ENCODE measurements around the gene MALSU1. TPM values are rescaled to one million over a fixed set of nuclear protein-coding genes. Genes with fewer than 3 reads are reported as not detected.

Gene MALSU1
- polyA plus RNA-seq, 1 of the 3 experiments (the other 2 are of a cell fraction), result 102 TPM

GRCh38 chr7:23290993-23291392, 8.1 kb upstream of the MALSU1 start:
- Histone ChIP-seq H3K4me3 (ENCODE audit: low read depth in 2 of 2, low read length in 1 of 2) (no peak overlapping the region), H3K36me3 (replicated peaks in 1 of 2; ENCODE audit: control insufficient read depth in 1 of 2, insufficient read depth in 2 of 2, low read length in 1 of 2) (no peaks in the 10 kb centered on the region), H3K79me2 (ENCODE audit: insufficient read depth) (no peaks in the 10 kb centered on the region), H3K9me3 (no peaks in the 10 kb centered on the region), H2AFZ (ENCODE audit: low read depth) (no peak overlapping the region), H3K27ac (ENCODE audit: low read depth in 2 of 2, low read length in 1 of 2) (no peak overlapping the region), H3F3A (replicated peaks; ENCODE audit: insufficient read depth) (peaks cover 4% of the 10 kb centered on the region), H3K4me1 (ENCODE audit: control insufficient read depth in 1 of 2, insufficient read depth in 2 of 2, low read depth in 1 of 2, low read length in 1 of 2) (peaks cover 0 to 10% of the 10 kb centered on the region in 2 experiments; a peak in 1 of 4 replicates), H4K20me1 (ENCODE audit: insufficient read depth) (no peaks in the 10 kb centered on the region), H3K9me2 (no peaks in the 10 kb centered on the region), H3K9ac (no peak overlapping the region), H3K4me2 (no peak overlapping the region), H3K27me3 (ENCODE audit: insufficient read depth) (no peaks in the 10 kb centered on the region)
- DNase-seq, result no peak
- WGBS (ENCODE audit: low lambda C conversion rate), result 94% methylated on average over 9 of the region's 9 CpGs
- ChIA-PET CTCF (interaction anchor here (1.0 to 9.9 kb wide), 2 partner anchors 15 to 18 kb away, joined by 3 to 69 read pairs; no protein-coding TSS in a partner anchor), POLR2A (no interaction called here)
- no peak for TF ChIP-seq TAF1 (IDR thresholded peaks at IDR 0.05; ENCODE audit: borderline replicate concordance, low read depth, low read length)
- no peak for TF ChIP-seq NRF1 (IDR thresholded peaks at IDR 0.05; ENCODE audit: low read depth, low read length)
- no peak for TF ChIP-seq CTCF (IDR thresholded peaks at IDR 0.05)
- TF ChIP-seq YY1 (IDR thresholded peaks at IDR 0.05; ENCODE audit: low read depth), result no peak
- TF ChIP-seq GABPA (IDR thresholded peaks at IDR 0.05; ENCODE audit: low read depth), result no peak
- TF ChIP-seq GATA2 (CRISPR knock-in tag; IDR thresholded peaks at IDR 0.05), result no peak
- no peak for TF ChIP-seq MXI1 (IDR thresholded peaks at IDR 0.05; ENCODE audit: low read depth, low read length)

GRCh38 chr7:23291957-23292560, 7.1 kb upstream of the MALSU1 start:
- Histone ChIP-seq H3K27me3 (ENCODE audit: insufficient read depth) (no peaks in the 10 kb centered on the region), H3K4me3 (ENCODE audit: low read depth in 2 of 2, low read length in 1 of 2) (no peak overlapping the region), H3K4me2 (no peak overlapping the region), H2AFZ (ENCODE audit: low read depth) (peak overlapping the region; percentile 43; the same call in 1 of the 2 replicates), H3K4me1 (ENCODE audit: control insufficient read depth in 1 of 2, insufficient read depth in 2 of 2, low read depth in 1 of 2, low read length in 1 of 2) (peaks cover 0 to 10% of the 10 kb centered on the region in 2 experiments; a peak in 1 of 4 replicates), H3K36me3 (replicated peaks in 1 of 2; ENCODE audit: control insufficient read depth in 1 of 2, insufficient read depth in 2 of 2, low read length in 1 of 2) (no peaks in the 10 kb centered on the region), H3K79me2 (ENCODE audit: insufficient read depth) (no peaks in the 10 kb centered on the region), H3F3A (replicated peaks; ENCODE audit: insufficient read depth) (peaks cover 4% of the 10 kb centered on the region), H4K20me1 (ENCODE audit: insufficient read depth) (no peaks in the 10 kb centered on the region), H3K9ac (no peak overlapping the region), H3K9me3 (no peaks in the 10 kb centered on the region), H3K9me2 (no peaks in the 10 kb centered on the region), H3K27ac (ENCODE audit: low read depth in 2 of 2, low read length in 1 of 2) (no peak overlapping the region)
- WGBS (ENCODE audit: low lambda C conversion rate), result 87% methylated on average over 3 of the region's 3 CpGs
- DNase-seq, result no peak
- TF ChIP-seq GABPA (IDR thresholded peaks at IDR 0.05; ENCODE audit: low read depth) (no peak), MAX (IDR thresholded peaks at IDR 0.05; ENCODE audit: low read depth) (no peak), GATA2 (CRISPR knock-in tag; IDR thresholded peaks at IDR 0.05) (no peak), RXRA (IDR thresholded peaks at IDR 0.05; ENCODE audit: borderline replicate concordance, low read depth) (no peak), RCOR1 (IDR thresholded peaks at IDR 0.05; ENCODE audit: low read length) (no peak), FOXJ3 (CRISPR knock-in tag; IDR thresholded peaks at IDR 0.05) (no peak), EP300 (IDR thresholded peaks at IDR 0.05; ENCODE audit: borderline replicate concordance in 1 of 2, low read depth in 1 of 2, low read length in 1 of 2) (no peak), TEAD4 (IDR thresholded peaks at IDR 0.05; ENCODE audit: borderline replicate concordance, insufficient read depth) (no peak), NFIC (IDR thresholded peaks at IDR 0.05; ENCODE audit: borderline replicate concordance) (no peak), NRF1 (IDR thresholded peaks at IDR 0.05; ENCODE audit: low read depth, low read length) (no peak), TAF1 (IDR thresholded peaks at IDR 0.05; ENCODE audit: borderline replicate concordance, low read depth, low read length) (no peak), POLR2AphosphoS5 (IDR thresholded peaks at IDR 0.05; ENCODE audit: low read depth, low read length) (no peak), YY1 (IDR thresholded peaks at IDR 0.05; ENCODE audit: low read depth) (no peak), JUND (IDR thresholded peaks at IDR 0.05) (no peak), USF1 (IDR thresholded peaks at IDR 0.05; ENCODE audit: borderline replicate concordance, low read depth) (no peak)
- CTCF ChIA-PET, result interaction anchor here (1.1 to 9.9 kb wide), 4 partner anchors 8 to 107 kb away, joined by 3 to 69 read pairs (median 10); no protein-coding TSS in a partner anchor
- POLR2A ChIA-PET, result no interaction called here
